Stimulated activated memory B cell treated with anti-CD40 and anti-IgM and Interleukin-4, amounts not matched to agents 10 μg/mL and 1 μg/mL and 100 μg/mL, for 72 hours (primary cell): Measurements from ENCODE around the gene ZBED5.

Experiments
- ATAC-seq: fragments of 150-1000 bp; cut with Tn5 transposase; 2 replicates; pipeline ENCODE4 v1.10.0; 2021
- H3K27ac Mint-ChIP-seq: one replicate; pipeline ENCODE4 v1.8.0; 2022; ENCODE audit warnings: mild to moderate bottlenecking, mixed read lengths
- H3K27me3 Mint-ChIP-seq: one replicate; pipeline ENCODE4 v1.8.0; 2022; ENCODE audit warnings: mixed read lengths
- H3K36me3 Mint-ChIP-seq: one replicate; pipeline ENCODE4 v1.8.0; 2022; ENCODE audit warnings: mixed read lengths
- H3K4me1 Mint-ChIP-seq: one replicate; pipeline ENCODE4 v1.8.0; 2022; ENCODE audit warnings: mixed read lengths
- H3K4me3 Mint-ChIP-seq: one replicate; pipeline ENCODE4 v1.8.0; 2022; ENCODE audit warnings: mild to moderate bottlenecking, moderate library complexity, mixed read lengths
- H3K9me3 Mint-ChIP-seq: one replicate; pipeline ENCODE4 v1.8.0; 2022; ENCODE audit warnings: mixed read lengths

Gene ZBED5

DNA sequence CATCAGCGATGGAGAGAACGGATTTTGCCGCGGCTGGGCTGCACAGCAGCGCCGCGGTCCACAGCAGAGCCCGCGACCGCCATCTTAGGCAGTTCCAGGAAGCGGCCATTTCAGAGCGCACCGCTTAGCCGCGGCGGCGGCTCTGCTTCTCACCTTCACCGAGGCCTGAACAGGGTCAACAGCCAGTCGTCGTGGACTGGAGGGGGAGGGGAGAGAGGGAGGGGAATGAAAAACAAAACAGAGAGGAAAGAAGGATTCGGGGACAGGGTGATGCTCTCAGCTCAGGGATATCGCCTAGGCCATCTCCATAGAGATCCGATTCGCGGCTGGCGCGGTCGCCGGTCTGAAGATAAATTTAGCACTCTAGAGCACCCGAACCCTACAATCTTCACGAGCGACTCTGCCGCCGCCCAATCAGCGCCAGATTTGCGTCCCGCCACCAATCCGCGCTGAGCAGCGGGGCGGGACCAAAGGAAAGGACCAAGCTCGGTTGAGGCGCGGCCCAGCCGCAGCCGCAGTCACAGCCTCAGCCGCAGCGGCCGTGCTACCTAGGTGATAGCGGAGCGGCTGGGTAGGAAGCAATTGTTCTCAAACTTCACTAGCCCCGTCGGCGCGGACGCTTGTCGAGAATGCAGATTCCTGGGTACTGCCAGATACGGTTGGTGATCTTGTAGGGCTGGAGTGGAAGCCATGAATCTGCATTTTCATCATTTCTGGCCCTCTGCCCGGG, at the start of gene ZBED5:
Gene ZBED5, minus strand, starts transcription at position 345 of the 730 bp plus-strand sequence. CDS start 3,108 bp downstream, outside the sequence.
- H3K27ac Mint-ChIP-seq: peak within 1 kb of the TSS; percentile 100
- ATAC-seq: peak; percentile 97
- no peaks in the 10 kb centered on the region for H3K27me3 Mint-ChIP-seq
- peaks cover 34% of the 10 kb centered on the region for H3K4me1 Mint-ChIP-seq
- no peaks in the 10 kb centered on the region for H3K9me3 Mint-ChIP-seq
- H3K36me3 Mint-ChIP-seq: peaks cover 24% of the 10 kb centered on the region
- peak within 1 kb of the TSS; percentile 99 for H3K4me3 Mint-ChIP-seq

DNA sequence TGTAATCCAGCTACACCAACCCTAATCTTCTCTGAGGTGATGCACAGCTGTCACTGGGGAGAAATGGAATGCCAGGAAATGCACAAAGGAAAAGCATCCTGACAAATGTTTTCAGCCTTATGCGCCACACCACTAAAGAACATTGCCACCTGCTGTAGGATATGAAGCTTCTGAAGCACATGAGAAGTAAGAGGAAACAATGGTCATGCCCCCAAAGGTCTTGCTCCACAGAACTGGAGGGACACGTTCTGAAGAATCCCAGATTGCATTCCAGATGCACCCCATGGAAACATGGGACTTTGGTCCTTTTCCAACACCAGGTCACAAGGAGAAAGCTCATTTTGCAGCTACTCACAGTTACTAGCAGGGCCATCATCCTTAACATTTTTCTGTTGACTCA, 48.7 kb upstream of the ZBED5 start:
- Mint-ChIP-seq H3K4me3 (no peak overlapping the region), H3K27ac (no peak overlapping the region), H3K36me3 (no peaks in the 10 kb centered on the region), H3K27me3 (peaks cover 12% of the 10 kb centered on the region), H3K4me1 (no peaks in the 10 kb centered on the region), H3K9me3 (no peaks in the 10 kb centered on the region)
- ATAC-seq: no peak

DNA sequence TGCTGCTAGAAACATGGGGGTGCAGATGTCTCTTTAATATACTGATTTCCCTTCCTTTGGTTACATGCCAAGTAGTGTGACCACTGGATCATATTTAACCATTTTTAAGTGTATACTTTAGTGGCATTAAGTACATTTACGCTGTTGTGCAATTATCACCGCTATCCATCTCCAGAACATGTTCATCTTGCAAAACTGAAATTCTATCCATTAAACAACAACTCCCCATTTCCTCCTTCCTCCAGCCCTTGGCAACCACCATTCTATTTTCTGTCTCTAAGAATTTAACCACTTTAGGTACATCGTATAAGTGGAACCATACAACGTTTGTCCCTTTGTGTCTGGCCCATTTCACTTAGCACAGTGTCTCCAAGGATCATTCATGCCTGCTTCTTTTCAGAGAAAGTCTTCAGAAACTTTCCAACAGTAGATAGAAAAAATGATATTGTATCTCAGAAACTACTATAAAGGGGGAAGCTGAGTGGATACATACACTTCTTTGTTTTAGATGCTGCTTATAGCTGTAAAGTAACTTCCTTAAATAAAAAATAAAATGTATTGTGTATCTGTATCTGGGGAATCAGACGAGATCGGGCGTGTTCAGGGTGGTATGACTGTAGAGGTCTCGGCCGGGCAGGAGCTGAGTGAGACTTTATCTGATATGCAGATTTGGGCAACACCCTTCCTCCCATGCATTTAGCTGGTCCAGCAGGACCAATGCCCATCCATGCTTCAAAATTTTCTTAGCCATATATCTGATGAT, 44.6 kb upstream of the ZBED5 start:
- Mint-ChIP-seq H3K9me3 (no peaks in the 10 kb centered on the region), H3K27me3 (peaks cover 12% of the 10 kb centered on the region), H3K4me1 (peaks cover 22% of the 10 kb centered on the region), H3K27ac (no peak overlapping the region), H3K4me3 (no peak overlapping the region), H3K36me3 (no peaks in the 10 kb centered on the region)
- ATAC-seq: no peak

DNA sequence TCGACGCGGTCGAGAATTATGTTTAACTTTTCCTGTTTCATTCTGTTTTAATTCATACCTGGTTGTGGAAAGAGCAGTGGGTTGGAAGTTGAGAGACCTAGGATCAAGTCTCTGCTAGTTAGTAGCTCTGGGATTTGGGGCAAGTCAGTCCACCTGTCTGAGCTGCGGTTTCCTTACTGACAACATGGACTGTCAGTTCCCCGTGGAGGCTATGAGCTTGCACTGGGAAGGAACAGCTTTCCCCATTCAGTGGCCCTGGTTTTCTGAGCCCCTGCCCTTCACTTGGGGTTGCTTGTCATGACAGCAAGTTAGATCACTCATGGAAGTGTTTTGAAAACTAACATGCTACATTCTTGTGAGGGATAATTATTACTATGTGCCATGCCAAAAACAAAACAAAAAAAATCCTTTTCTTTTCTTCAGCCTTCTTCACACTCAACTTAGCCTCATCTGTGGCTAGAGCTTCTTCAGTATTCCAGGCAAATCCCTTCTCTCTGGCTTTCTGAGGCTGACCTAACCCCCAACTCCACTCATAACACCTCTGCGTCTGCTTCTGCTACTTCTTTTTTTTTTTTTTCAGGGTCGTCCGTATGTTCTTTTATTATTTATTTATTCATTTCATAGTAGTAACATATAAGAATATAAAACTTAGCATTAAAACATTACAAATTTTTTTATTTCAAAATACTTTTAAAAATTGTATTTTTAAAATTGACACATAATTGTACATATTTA, 43.0 kb upstream of the ZBED5 start:
- no peaks in the 10 kb centered on the region for H3K9me3 Mint-ChIP-seq
- no peak overlapping the region for H3K4me3 Mint-ChIP-seq
- peaks cover 22% of the 10 kb centered on the region for H3K4me1 Mint-ChIP-seq
- ATAC-seq: no peak
- peaks cover 4% of the 10 kb centered on the region for H3K36me3 Mint-ChIP-seq
- H3K27me3 Mint-ChIP-seq: peaks cover 12% of the 10 kb centered on the region
- H3K27ac Mint-ChIP-seq: no peak overlapping the region

DNA sequence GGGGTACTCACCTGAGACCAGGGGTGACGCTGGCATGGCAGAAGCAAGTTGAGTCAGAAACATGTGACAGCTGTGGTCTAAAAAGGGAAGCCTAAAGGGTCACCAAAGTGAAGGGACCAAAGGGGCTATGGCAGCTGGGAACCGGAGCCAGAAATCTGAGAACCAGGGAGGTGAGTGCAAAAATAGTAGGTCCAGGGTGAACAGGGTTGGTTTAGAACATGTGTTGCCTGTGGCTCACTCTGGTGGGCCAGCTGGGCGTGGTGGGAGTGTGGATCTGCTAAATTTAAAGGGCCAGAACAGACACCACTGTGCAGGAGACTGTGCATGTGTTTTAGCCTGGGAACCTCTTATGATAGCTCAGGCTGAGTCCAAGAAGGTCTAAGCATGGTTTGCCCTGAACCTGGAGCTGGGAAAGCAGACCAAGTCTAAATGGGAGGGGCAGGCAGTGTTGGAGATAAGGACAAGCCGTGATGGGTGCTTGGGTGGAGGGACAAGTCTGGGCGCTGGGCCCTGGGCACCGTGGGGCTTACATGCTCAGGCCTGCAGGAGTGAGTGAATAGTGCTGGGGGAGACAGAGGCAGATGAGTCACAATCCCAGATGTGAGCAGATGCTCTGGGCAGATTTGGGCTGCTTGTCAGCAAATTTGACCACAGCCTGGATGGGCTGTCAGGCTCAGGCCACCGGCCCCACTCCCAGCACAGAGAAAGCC, 41.4 kb upstream of the ZBED5 start:
- H3K9me3 Mint-ChIP-seq: no peaks in the 10 kb centered on the region
- H3K27ac Mint-ChIP-seq: peak overlapping the region; percentile 65
- H3K4me3 Mint-ChIP-seq: no peak overlapping the region
- peaks cover 12% of the 10 kb centered on the region for H3K27me3 Mint-ChIP-seq
- peaks cover 4% of the 10 kb centered on the region for H3K36me3 Mint-ChIP-seq
- H3K4me1 Mint-ChIP-seq: peaks cover 22% of the 10 kb centered on the region
- ATAC-seq: no peak

DNA sequence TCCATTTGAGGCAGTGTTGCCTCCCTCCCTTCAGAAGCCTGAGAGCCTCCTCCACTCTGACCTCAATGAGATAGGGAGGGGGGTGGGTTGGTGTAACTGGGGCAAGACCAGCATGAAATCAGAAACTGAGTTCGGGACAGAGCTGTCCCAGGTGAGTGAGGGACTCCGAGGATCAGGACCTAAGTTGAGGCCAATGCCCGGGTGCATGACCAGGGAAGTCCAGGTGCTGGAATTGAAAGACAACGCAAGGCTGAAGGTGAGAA, 40.8 kb upstream of the ZBED5 start:
- Mint-ChIP-seq H3K4me3 (no peak overlapping the region), H3K4me1 (peaks cover 22% of the 10 kb centered on the region), H3K27me3 (peaks cover 11% of the 10 kb centered on the region), H3K36me3 (peaks cover 4% of the 10 kb centered on the region), H3K9me3 (no peaks in the 10 kb centered on the region), H3K27ac (peak overlapping the region; percentile 65)
- ATAC-seq: no peak

DNA sequence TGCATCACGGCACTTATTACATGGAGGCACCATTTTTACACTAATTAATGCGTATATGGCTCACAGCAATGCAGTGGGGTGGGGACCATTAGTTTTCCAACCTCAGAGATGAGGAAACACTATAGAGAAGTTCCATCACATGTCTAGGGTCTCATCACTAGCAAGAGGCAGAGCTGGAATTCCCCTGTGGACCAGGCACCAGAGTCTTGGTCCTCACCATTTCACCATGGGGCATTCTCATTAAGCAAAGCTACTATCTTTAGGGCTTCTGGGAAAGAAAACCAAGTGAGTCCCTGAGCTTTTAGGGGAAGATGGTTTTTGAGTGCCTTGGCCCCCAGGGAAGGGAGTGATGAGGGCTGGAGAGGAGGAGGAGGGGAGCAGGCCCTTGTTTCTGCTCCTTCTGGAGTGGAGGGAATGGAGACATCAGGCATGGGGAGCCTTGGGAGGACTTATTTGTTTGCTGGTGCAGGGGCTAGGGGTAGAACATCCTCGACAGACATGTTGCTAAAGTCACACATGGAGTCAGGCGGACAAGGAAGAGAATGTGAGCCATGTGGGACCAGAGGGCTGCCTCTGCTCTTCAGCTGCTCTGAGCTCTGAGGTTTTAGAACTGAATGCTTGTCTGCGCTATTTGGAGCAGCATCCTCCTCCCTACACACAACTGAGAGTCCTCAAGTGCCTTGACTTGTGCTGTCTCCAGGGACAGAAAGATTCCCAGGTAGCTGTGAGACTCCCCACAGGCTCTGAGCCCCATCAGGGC, 40.3 kb upstream of the ZBED5 start:
- Mint-ChIP-seq H3K27me3 (peaks cover 6% of the 10 kb centered on the region), H3K4me1 (peaks cover 22% of the 10 kb centered on the region), H3K9me3 (no peaks in the 10 kb centered on the region), H3K36me3 (peaks cover 4% of the 10 kb centered on the region), H3K27ac (peak overlapping the region; percentile 65), H3K4me3 (no peak overlapping the region)
- peak; percentile 28 for ATAC-seq

DNA sequence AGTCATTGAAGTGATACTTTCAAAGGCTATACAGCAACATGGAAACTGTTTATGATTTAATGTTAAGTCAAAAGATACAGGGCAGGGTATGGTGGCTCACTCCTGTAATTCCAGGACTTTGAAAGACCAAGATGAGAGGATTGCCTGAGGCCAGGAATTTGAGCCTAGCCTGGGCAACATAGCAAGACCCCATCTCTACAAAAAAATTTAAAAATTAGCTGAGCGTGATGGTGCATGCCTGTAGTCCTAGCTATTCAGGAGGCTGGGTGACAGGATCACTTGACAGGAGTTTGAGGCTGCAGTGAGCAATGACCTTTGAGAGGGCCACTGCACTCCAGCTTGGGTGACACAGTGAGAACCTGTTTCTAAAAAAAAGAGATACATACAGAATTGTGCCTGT, 39.3 kb upstream of the ZBED5 start:
- Mint-ChIP-seq H3K27me3 (no peaks in the 10 kb centered on the region), H3K27ac (no peak overlapping the region), H3K36me3 (peaks cover 4% of the 10 kb centered on the region), H3K9me3 (no peaks in the 10 kb centered on the region), H3K4me1 (peaks cover 22% of the 10 kb centered on the region), H3K4me3 (no peak overlapping the region)
- no peak for ATAC-seq

DNA sequence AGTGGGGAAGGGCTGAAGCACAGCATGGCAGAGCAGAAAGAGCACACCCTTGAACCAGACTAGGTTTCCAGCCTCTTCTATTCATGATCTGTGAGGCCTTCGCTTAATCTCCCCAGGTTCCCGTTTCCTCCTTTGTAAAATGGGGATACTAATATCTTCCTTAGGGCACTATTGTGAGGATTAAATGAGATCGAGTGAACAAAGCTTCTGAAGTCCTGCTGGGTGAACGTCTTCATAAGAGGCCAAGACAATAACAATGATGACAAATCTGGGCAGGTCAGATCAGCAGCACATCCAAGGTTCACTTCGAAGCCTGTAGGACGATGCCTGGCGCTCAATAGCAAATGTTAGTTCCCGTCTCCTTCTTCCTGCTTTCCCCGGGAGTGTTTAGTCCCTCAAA, 38.6 kb upstream of the ZBED5 start:
- peaks cover 22% of the 10 kb centered on the region for H3K4me1 Mint-ChIP-seq
- no peak overlapping the region for H3K4me3 Mint-ChIP-seq
- H3K27me3 Mint-ChIP-seq: no peaks in the 10 kb centered on the region
- peaks cover 4% of the 10 kb centered on the region for H3K36me3 Mint-ChIP-seq
- peaks cover under 1% of the 10 kb centered on the region for H3K9me3 Mint-ChIP-seq
- H3K27ac Mint-ChIP-seq: no peak overlapping the region
- ATAC-seq: no peak

DNA sequence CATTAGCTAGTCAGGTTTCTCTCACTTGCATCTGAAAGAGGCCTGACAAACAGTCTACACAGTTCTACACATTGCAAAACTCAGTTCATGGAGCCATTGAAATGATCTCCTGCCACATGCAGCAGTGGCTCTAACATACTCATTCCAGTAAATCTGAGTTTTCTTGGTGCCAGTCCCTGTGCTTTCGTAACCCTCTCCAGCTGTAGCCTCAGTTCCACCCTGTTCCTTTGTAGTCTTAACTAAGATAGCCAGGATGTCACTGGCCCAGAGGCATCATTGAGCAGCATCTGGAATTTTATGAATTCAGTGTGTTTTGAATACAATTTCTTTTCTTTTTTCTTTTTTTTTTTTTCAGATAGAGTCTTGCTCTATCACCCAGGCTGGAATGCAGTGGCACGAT, 37.4 kb upstream of the ZBED5 start:
- Mint-ChIP-seq H3K4me3 (no peak overlapping the region), H3K9me3 (peaks cover 10% of the 10 kb centered on the region), H3K27ac (no peak overlapping the region), H3K36me3 (peaks cover 9% of the 10 kb centered on the region), H3K27me3 (no peaks in the 10 kb centered on the region), H3K4me1 (peaks cover 22% of the 10 kb centered on the region)
- no peak for ATAC-seq

DNA sequence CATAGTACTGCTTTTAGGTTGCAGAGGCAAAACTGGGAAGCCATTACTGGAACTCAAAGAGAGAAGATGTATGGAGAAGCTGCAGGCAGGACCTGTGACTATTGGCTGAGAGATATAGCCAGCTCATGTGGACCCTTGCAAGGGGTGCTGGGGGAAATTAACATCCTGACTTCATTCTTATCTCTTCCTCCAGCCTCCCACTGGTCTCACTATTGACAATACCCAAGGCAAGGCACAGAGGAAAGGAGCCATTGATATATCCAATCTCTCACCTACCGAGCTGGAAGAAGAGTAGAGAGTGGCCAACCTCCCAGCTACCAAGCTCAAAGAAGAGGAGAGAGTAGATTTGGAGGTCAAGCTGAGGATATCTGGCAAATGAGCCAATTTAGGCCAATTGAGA, 36.8 kb upstream of the ZBED5 start:
- Mint-ChIP-seq H3K4me3 (no peak overlapping the region), H3K9me3 (peaks cover 12% of the 10 kb centered on the region), H3K36me3 (peaks cover 14% of the 10 kb centered on the region), H3K27ac (no peak overlapping the region), H3K27me3 (no peaks in the 10 kb centered on the region), H3K4me1 (peaks cover 17% of the 10 kb centered on the region)
- no peak for ATAC-seq

DNA sequence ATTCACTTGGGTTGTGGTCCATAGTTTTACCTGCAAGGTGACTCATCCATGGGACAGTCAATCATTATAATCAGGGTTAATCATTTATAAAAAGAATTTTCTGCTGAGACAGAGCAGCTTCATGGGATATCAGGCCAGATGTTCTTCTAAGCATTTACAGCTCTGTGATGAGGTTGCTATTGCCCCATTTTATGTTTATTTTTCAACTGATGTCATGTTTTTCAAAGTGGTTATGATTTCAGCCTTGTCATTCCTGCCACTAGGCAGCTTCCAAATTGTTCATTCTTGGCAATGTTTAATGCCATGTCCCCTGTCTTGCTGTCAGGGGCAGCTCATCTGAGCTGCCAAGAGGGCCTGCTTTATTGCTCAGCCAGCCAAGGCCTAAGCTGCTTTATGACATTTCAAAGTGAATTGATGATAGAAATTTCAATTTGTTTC, 35.9 kb upstream of the ZBED5 start:
- ATAC-seq: no peak
- H3K27me3 Mint-ChIP-seq: no peaks in the 10 kb centered on the region
- H3K27ac Mint-ChIP-seq: no peak overlapping the region
- no peak overlapping the region for H3K4me3 Mint-ChIP-seq
- H3K36me3 Mint-ChIP-seq: peaks cover 23% of the 10 kb centered on the region
- H3K4me1 Mint-ChIP-seq: peaks cover 8% of the 10 kb centered on the region
- H3K9me3 Mint-ChIP-seq: peaks cover 12% of the 10 kb centered on the region

DNA sequence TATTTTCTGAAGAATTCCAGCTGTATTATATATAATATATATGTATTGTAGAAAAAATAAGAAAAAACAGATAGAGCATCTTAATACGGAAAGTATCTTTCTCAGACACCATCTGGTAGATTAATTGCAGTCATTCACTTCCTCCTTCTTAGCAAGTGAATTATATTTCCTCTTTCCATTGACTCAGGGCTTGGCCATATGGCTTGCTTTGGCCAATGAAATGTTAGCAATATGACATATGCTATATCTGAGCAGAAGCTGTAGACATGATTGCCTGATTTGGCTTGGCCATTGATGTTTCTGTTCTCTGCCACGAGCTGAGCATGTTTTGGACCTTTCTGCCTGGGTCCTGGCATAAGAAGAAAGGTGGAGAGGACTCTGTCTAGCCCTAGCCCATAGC, 34.4 kb upstream of the ZBED5 start:
- H3K4me3 Mint-ChIP-seq: no peak overlapping the region
- no peak for ATAC-seq
- peaks cover 27% of the 10 kb centered on the region for H3K36me3 Mint-ChIP-seq
- no peak overlapping the region for H3K27ac Mint-ChIP-seq
- peaks cover 12% of the 10 kb centered on the region for H3K9me3 Mint-ChIP-seq
- no peaks in the 10 kb centered on the region for H3K4me1 Mint-ChIP-seq
- no peaks in the 10 kb centered on the region for H3K27me3 Mint-ChIP-seq

DNA sequence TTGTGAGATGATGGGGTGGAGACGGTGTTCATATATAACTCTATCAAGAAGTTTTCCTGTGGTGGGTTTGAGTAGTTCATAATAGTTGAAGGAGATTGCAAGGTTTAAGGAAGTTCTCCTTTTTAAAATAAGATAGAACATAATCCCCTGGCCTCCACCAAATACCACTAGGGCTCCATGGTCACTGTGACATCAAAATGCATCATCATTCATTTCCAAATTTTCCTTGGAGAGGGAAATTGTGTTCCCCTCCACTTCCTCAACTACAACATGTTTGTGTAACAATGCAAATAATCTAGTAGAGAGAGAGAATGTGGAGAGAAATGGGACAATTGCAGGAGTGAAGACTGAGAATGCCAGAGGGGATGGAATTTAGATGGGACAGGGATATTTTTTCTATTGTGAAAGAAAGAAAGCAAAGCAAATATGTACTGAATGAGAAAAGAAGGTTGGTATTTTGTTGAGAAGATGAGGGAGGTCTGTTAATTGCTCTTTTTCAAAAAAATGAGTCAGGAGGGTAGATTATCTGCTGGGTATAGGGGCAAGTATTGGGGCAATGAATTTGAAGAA, 33.4 kb upstream of the ZBED5 start:
- ATAC-seq: no peak
- Mint-ChIP-seq H3K27ac (no peak overlapping the region), H3K27me3 (no peaks in the 10 kb centered on the region)

More for the DNA sequence above, 33.4 kb upstream of the ZBED5 start:
- Mint-ChIP-seq H3K4me1 (no peaks in the 10 kb centered on the region), H3K36me3 (peaks cover 24% of the 10 kb centered on the region), H3K9me3 (peaks cover 12% of the 10 kb centered on the region), H3K4me3 (no peak overlapping the region)
